NCI-H2107 treated with DMSO at 0.1 percent for 48 hours (cell line): ENCODE data around the gene SIGLEC1.
A peak's percentile ranks its signal among the peaks of the same experiment; 100 is the strongest.

ENCODE experiments used
- DNase-seq: peaks from one replicate; lab custom pipeline; 2025; ENCODE audit not compliant: unreplicated experiment; lab: John Stamatoyannopoulos, UW

SIGLEC1 gene

DNA sequence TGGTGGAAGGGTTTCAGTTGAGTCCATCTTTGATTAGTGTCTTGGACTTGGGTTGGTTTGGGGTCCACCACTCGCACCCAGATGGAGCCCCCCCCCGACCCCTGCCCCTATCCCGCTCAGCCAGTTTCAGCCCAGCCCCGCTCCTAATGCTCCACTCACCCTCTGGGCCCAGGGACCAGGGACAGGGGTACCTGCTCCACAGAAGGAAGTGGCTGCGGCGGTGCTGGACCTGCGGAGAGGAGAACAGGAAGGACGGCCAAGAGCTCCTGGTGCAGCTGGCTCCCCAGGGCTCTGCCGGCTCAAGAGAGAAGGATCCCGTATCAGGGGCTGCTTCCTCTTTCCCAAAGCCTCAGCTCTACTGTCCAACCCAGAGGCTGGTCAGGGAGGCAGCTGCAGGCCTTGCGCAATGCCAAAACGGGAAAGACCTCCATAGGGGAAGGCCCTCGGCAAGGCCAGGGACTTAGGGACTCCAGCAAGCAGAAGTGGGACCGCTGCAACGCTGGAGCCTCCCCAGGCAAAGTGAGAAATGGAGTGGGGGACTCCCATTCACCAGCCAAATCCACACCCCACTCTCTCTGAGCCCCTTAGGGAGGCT lies at the start of gene SIGLEC1:
SIGLEC1 (minus strand) TSS at position 322 of the 595 bp plus-strand sequence. CDS start 5,472 bp downstream, outside the sequence.
- DNase-seq: no peak

DNA sequence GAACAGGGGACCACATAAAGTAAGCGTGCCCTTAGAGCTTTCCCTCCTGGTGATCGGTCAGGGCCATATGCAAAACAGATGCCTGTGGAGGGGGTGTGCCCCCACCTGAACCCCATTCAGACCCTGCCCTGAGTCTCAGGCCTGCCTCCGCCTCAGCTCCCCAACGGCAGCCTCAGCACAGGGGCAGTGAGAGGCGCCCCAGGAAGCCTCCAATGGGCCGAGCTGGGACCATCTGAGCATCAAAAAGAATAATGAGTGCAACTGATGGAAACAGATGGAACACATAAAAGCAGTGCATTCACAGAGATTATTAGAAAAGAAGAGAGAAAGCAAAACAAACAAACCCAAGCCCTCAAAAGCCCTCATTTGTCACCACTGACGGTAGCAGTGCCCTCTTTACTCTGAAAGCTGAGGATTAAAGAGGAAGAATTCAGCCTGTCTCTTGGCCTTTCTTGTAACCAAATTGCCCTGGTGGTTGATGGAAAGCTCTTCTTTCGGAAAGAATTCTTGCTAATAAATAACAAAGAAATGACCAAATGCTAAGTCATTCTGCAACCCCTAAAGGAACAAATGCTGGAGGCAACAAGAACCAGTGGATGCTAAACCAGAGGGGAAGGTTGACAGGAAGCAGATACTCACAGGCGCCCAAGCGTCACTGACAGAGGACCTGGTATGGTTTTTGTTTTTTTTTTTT lies 48.4 kb upstream of the SIGLEC1 start:
- no peak for DNase-seq

DNA sequence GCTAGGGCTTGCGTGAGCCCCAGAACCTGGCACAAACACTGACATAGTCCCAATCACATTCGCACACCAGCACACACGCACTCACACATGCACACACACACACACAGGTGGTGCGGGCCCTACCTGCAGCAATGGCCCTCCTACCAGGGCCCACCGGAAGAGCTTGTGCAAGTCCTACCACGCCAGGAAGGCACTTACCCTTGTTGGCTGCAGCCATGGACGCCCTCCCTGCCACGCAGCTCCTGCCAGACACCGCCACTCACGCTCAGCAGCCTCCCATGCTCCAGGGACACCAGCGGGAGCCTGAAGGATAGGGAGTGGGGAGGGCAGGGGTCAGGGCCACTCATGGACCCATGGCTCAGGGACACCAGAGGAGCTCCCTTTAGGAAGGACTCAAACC lies 47.5 kb upstream of the SIGLEC1 start:
- no peak for DNase-seq

DNA sequence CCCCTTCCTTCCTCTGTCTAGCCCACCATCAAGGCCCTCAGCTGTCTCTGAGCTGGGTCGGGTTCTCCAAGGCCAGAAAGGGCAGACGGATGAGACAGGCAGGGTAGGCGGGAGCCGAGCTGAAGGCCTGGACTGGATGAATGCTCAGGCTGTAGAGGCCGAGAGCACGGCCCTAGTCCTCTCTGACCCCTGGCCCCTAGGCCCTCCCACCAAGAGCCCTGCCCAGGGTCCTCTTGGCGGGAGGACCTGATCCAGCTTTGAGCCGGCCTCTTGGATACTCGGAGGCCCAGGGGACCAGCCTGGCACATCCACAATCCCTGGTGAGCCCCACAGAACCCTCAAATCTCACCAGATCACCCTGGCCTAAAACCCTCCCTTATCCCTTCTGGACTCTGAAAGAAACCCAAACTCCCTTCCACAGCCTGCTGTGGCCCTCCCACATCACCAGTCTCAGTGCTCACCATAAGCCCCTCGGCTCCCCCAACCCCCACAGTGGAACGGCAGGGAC lies 47.0 kb upstream of the SIGLEC1 start:
- no peak for DNase-seq

DNA sequence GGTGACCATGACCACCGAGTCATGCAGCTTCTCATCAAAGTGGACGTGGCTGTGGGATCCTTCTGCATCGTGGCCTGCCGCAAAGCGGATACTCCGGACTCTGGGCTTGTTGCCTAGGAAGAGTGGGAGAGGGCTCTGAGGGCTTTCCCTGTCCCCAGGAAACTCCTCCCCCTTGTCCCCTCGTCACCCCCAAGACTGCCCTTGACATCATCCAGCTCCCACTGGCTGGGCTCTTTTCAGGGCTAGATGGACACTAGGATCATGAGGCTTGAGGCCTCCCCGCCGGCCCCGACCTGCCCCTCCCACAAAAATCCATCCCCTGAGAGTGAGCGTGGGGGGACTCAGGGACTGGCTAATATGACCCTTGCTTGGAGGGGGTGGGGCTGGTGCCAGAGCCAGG lies 46.2 kb upstream of the SIGLEC1 start:
- DNase-seq: no peak

DNA sequence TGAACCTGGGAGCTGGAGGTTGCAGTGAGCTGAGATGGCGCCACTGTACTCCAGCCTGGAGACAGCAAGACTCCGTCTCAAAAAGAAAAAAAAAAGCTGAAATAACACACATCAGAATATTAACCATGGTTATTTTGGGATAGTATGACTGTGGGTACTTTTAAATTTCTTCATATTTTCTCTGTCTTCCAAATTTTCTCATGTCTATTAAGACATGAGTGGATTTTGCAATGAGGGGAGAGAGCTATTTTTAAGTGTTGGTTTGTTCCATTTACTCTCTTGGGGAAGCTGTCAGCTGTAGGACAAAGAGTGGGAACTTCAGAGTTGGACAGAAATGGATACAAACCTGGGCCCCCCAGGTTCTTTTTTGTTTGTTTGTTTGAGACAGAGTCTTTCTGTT lies 44.9 kb upstream of the SIGLEC1 start:
- no peak for DNase-seq

DNA sequence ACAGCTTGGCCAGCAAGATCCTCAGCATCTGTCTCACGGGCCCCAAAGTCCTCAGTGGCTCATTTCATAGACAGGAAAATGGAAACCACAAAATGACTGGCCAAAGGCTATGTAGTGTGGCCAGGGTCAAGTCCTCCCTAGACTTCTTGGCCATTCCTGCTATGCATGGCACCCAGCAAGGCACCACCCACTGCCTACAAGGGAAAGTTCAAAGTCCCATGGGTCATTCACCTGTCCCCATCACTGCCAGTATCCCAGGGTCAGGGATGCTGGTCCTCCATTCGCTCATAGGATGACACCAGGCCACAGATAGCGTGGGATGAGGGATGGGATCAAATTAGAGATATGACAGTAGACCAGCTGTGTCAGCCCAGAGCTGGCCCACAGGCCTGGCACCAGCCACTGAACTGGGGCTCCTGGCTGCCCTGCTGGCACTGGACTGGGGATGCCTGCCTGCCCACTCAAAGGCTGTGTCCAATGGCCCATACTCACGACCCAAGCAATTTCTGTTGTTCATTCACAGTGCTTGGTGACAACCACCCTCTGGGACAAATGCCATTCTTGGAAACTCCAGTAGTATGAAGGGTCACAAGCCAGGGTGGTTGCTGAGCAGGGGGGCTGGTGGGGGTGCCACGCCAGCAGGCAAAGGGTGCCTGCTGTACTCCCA lies 43.5 kb upstream of the SIGLEC1 start:
- no peak for DNase-seq

DNA sequence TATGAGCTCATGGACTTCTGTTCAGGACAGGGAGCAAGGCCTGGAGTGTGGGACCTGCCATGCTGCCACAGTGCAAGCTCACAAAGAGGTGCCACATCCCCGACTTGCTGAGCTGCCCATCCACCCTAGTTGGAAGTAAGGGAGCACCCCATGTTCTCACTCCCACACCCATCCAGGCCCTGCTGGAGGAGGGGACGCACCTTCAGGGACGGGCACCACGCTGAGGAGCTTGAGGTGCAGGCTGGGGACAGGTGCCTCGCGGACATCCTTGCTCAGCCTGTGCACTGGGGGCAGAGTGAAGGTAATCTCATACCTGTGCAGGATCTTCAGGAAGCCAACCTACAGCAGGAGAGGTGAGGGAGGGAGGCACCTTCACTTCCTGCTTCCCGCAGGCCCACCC lies 42.9 kb upstream of the SIGLEC1 start:
- DNase-seq: no peak

DNA sequence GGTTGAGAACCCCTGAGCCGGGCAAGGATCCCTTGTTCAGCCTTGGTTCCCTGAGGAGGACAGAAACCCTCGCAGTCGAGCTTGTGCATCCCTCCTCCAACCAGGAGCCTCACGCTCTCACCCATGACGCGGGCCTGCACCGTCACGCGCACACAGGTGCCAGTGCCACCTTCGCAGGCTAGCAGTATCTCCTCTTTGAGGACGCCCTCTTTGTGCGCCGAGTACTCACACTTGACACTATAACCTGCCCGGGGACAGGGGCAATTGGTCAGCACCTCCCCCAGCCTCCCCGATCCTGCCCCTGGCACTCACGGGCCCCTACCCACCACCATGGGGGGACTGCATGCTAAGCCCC lies 41.9 kb upstream of the SIGLEC1 start:
- DNase-seq: no peak

DNA sequence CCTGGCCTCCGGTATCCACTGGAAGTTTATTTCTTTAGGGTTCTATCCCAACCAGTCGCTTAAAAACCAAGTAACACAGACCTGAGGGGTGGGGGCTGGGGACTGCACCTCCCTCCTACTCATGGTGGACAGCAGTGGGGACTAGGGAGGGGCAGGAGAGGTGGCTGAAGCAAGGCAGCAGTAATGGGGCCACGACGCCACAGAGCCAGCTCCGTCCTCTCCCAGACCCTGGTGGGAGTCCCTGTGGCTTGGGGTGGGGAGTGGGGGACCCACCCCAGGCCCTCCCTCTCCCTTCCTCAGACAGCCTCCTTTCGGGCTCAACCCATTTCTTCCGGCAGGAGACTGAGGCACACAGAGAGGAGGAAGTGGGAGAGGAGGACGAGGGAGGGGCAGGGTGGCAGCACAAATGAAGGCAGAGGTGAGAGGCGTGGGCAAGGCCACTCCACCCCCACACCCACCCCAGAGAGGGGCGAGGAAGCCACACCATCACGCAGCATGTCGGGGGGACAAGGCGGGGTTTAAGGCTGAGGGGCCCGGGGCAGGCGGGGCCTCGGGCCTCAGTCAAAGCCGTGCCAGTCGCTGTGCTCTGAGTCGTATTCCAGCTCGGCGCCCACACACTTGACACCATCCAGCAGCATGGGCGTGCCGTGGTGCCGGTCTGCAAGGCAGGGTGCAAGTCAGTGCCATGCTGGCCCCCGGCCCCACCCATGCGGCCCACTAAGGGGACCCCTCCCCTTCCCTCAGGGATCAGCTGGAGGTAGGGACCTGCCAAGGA lies 41.3 kb upstream of the SIGLEC1 start:
- no peak for DNase-seq

DNA sequence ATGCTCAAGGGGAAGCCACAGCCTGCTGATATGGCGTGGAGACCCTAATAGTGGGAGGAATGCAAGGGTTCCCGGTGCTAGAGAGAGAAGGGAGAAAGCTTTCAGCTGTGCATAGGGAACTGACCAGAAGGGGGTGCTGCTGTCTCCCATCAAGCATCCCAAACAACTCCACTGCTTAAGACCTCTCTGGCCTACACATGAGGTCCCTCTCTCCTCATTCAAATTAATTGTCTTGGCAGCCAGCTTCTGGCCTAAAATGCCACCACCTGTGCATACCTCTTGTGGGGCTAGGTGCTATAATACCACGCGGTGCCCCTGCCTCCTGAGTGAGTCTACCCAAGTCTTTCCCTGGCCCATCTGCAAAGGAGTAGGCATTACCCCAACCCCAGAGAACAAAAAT lies 40.7 kb upstream of the SIGLEC1 start:
- DNase-seq: peak; percentile 8

DNA sequence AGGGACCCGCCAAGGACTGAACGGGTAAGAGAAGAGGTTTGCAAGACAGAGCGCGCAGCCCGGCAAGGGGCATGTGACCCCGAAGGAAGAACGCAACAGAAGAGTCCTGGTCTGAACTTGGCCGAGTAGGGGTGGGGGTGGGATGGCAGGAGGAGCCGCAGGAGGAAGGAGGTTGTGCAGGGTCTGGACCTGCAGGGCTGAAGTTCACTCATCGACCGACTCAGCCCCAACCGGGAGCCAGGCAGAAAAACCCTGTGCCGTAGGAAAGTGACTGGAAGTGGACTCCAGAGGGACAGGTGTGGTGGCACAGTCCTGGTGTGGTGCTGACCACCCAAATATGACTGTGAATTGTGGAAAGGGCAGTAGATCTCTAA lies 40.0 kb upstream of the SIGLEC1 start:
- DNase-seq: no peak

DNA sequence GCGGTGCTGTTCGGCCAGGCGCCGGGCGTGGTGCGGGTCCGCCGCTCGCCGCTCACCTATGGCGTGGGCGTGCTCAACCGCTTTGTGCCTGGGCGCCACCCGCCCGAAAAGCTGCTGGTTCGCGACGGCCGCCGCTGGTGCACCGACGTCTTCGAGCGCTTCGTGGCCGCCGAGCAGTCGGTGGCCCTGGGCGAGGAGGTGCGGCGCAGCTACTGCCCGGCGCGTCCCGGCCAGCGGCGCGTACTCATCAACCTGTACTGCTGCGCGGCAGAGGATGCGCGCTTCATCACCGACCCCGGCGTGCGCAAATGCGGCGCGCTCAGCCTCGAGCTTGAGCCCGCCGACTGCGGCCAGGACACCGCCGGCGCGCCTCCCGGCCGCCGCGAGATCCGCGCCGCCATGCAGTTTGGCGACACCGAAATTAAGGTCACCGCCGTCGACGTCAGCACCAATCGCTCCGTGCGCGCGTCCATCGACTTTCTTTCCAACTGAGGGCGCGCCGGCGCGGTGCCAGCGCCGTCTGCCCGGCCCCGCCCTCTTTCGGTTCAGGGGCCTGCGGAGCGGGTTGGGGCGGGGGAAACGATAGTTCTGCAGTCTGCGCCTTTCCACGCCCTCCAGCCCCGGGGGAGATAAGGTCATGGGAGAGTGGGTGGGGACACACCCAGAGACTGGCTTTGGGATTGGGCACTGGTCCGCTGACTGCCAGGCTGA lies 39.4 kb upstream of the SIGLEC1 start:
- DNase-seq: no peak

DNA sequence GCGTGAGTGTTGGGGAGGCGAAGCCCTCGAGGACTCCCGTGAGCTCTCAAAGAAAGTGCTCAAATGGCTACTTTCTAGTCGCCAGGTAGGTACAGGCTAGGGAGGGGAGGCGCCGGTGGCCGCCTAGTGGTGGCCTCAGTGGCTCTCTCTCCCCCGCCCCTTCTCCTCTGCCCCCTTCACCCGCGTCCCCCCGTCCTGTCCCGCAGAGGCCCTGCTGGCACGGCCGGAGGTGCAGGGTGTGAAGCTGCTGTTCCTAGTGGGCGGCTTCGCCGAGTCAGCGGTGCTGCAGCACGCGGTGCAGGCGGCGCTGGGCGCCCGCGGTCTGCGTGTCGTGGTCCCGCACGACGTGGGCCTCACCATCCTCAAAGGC lies 38.9 kb upstream of the SIGLEC1 start:
- no peak for DNase-seq

DNA sequence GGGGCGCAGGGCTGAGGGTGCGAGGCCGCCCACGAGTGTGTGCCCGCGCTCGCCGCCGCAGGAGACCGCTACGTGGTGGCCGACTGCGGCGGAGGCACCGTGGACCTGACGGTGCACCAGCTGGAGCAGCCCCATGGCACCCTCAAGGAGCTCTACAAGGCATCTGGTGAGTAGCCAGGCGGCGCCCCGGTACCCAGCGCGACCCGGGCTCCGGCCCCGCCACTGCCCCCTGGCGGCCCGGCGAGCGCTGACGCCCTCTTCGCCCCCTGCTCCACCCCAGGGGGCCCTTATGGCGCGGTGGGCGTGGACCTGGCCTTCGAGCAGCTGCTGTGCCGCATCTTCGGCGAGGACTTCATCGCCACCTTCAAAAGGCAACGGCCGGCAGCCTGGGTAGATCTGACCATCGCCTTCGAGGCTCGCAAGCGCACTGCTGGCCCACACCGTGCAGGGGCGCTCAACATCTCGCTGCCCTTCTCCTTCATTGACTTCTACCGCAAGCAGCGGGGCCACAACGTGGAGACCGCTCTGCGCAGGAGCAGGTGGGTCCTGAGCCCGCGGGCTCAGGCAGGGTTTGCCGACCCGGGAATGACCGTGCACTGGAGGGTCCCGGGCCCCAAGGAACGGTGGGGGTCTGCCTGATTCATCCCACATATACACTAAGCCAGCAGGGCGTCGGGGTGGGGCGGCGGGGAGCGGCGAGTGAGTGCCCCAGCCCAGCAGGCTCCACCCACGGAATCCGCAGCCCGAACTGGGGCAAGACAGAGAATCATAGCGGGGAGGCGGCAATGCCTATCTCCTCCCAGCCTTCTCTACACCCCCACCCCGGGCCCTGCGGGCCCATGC lies 37.5 kb upstream of the SIGLEC1 start:
- no peak for DNase-seq

DNA sequence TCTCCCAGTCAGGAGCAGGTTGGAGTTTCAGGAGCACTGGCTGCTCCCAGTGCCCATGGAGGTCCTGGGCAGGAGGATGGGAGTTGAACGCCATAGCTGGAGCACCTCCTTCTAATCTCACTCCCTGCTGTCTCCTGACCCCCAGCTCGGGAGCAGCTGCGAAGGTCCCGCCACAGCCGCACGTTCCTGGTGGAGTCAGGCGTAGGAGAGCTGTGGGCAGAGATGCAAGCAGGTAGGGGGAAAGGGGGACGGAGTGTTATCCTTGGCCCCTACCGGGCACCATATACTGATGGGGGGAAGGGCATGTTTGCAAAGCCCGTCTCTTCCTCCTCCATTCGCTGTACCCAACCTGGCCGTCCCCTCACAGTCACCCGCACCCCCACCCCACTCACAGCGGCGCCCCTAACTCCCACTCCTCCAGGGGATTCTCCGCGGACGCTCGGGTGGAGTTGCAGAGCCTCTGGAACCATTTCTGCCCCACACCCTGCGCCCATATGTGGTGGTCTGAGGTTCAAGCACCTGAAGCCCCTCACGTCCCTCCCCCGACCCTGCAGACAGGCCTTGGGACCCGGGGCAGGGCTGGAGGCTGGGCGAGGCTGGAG lies 36.8 kb upstream of the SIGLEC1 start:
- DNase-seq: no peak

DNA sequence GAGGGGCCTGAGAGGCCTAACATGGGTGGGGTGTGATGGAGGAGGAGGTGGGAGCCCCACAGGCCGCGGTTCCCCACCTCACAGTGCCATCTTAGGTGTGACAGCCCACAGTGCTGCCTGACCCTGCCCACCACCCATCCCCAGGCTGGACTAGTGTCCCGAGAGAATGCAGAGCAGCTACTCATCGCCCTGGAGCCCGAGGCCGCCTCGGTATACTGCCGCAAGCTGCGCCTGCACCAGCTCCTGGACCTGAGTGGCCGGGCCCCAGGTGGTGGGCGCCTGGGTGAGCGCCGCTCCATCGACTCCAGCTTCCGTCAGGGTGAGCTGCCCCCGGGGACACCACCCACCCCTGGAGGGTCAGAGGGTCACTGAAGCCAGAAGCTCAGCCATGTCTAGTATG lies 35.7 kb upstream of the SIGLEC1 start:
- DNase-seq: no peak

DNA sequence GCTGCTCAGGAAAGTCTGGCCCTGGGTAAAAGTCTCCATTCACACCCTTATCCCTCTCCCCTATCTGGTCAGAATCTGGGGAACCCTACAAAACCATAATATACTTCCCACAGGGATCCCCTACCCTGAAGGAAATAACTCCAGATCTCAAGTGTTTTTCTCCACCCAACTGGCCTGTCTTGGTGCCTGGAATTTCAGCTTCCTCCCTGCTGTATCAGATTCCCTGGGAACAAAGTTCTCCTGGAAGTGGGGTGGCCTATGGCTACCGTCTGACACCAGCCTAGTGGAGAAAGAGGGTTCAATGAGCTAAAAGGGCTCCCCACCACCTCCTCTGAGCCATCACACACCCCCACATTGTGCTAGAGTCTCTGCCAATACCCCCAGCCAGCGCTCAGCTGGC lies 35.1 kb upstream of the SIGLEC1 start:
- DNase-seq: no peak

DNA sequence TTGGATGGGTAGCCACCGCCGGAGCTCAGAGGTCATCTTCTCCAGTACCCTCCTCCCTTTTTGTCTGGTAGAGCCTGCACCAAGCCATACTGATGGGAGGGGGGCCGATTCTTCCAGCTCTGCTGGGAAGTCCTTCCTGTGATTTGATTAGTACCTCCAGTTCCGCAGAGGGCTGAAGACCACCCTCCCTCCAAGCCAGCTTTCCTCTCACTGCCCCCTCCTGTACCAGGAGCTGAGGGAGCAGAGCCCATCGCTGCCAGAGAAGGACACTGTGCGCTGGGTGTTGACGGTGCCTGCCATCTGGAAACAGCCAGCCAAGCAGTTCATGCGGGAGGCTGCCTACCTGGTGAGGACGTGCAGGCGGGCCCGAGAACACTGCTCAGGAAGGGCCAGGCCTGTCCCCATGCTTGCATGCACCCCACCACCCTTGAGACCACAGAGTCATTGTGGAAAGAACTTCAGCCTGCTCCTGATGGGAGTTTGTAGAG lies 33.3 kb upstream of the SIGLEC1 start:
- no peak for DNase-seq
